GM12874 (cell line): Measurements from ENCODE around the gene MATCAP1.

Source experiments
- CTCF ChIP-seq: IDR thresholded peaks from 2 replicates; pipeline ENCODE4 v1.5.1; 2011; ENCODE audit warnings: low read depth, mild to moderate bottlenecking, control low read depth, low read length, moderate library complexity; ENCODE audit not compliant: insufficient read depth

Gene MATCAP1

GRCh38 chr16:67211674-67212073, 27.9 kb upstream of the MATCAP1 start:
- no peak for TF ChIP-seq CTCF

- TF ChIP-seq CTCF, result no peak
Observed at GRCh38 chr16:67210069-67210937, 26.5 kb upstream of the MATCAP1 start.

- no peak for TF ChIP-seq CTCF
Observed at GRCh38 chr16:67209565-67209964, 25.8 kb upstream of the MATCAP1 start.

- TF ChIP-seq CTCF, result no peak
Observed at GRCh38 chr16:67208154-67208896, 24.6 kb upstream of the MATCAP1 start.

- TF ChIP-seq CTCF, result no peak
Observed at GRCh38 chr16:67207249-67208091, 23.7 kb upstream of the MATCAP1 start.

- TF ChIP-seq CTCF, result no peak
Observed at GRCh38 chr16:67206838-67207248, 23.1 kb upstream of the MATCAP1 start.

- no peak for TF ChIP-seq CTCF
Observed at GRCh38 chr16:67206129-67206837, 22.5 kb upstream of the MATCAP1 start.
